H1 (cell line): ENCODE data around the gene RNF123.
"Not testable (repeated sequence)": the region's sequence is repeated elsewhere in the genome, so short reads cannot be mapped to it uniquely, and the experiment has no call there.

Experiments
- ASH2L ChIP-seq: fragments of 200-600, 300-600 bp; sonication (generic); IDR thresholded peaks from one replicate; pipeline ENCODE4 v1.7.1; 2017; ENCODE audit warnings: low read length
- ATF2 ChIP-seq: IDR thresholded peaks from 2 replicates; pipeline ENCODE4 v1.6.1; 2012; ENCODE audit warnings: low read length, inconsistent platforms
- BCL11A ChIP-seq, 2 experiments: IDR thresholded peaks; one replicate each; pipeline ENCODE4 v1.6.1; 2011; ENCODE audit warnings: low read depth in 2 of 2, low read length in 2 of 2, mild to moderate bottlenecking in 2 of 2
- CHD7 ChIP-seq: fragments of 300-600 bp; sonication (generic); IDR thresholded peaks from 2 replicates; pipeline ENCODE4 v1.7.1; 2012; ENCODE audit warnings: low read length, moderate library complexity, mild to moderate bottlenecking, inconsistent platforms; ENCODE audit not compliant: insufficient replicate concordance
- CREB1 ChIP-seq: IDR thresholded peaks from 2 replicates; pipeline ENCODE4 v1.6.1; 2012; ENCODE audit warnings: inconsistent platforms
- CTCF ChIP-seq, 3 experiments: IDR thresholded peaks; 1 replicate in 2 of 3; 2 replicates in 1 of 3; pipeline versions ENCODE4 v1.5.1 to v1.6.1; 2011; ENCODE audit warnings: low read length in 3 of 3, mild to moderate bottlenecking in 3 of 3, inconsistent platforms in 2 of 3, low read depth in 1 of 3, moderate library complexity in 1 of 3; ENCODE audit not compliant: insufficient read depth in 1 of 3; ENCODE audit errors: control extremely low read depth in 1 of 3
- EGR1 ChIP-seq: IDR thresholded peaks from 2 replicates; pipeline ENCODE4 v1.6.1; 2011; ENCODE audit warnings: low read depth, low read length, borderline replicate concordance
- EP300 ChIP-seq, 2 experiments: IDR thresholded peaks; 1 replicate in 1 of 2; 2 replicates in 1 of 2; pipeline ENCODE4 v1.6.1; 2011 to 2012; ENCODE audit warnings: low read depth in 2 of 2, low read length in 2 of 2, mild to moderate bottlenecking in 2 of 2, borderline replicate concordance in 1 of 2, inconsistent platforms in 1 of 2, moderate library complexity in 1 of 2
- MAX ChIP-seq: IDR thresholded peaks from 2 replicates; pipeline ENCODE4 v1.6.1; 2012; ENCODE audit warnings: inconsistent platforms
- SP1 ChIP-seq: IDR thresholded peaks from 2 replicates; pipeline ENCODE4 v1.6.1; 2011; ENCODE audit warnings: low read depth, low read length
- USF2 ChIP-seq: IDR thresholded peaks from 2 replicates; pipeline ENCODE4 v1.6.1; 2011; ENCODE audit warnings: low read length, improper control_type of control experiment

GRCh38 chr3:49686346-49686745 lies 3.0 kb upstream of the RNF123 start:
- not testable (repeated sequence) for TF ChIP-seq CTCF (IDR thresholded peaks at IDR 0.05; ENCODE audit: control extremely low read depth in 1 of 3, insufficient read depth in 1 of 3, low read depth in 1 of 3, low read length in 3 of 3); ATF2; EGR1; ASH2L; SP1; BCL11A (IDR thresholded peaks at IDR 0.05; ENCODE audit: low read depth in 2 of 2, low read length in 2 of 2); EP300 (IDR thresholded peaks at IDR 0.05; ENCODE audit: borderline replicate concordance in 1 of 2, low read depth in 2 of 2, low read length in 2 of 2); MAX; USF2; CHD7; CREB1
